HG02938 (cell line): ENCODE measurements around the gene SHF.
"Not testable (repeated sequence)": the region's sequence is repeated elsewhere in the genome, so short reads cannot be mapped to it uniquely, and the experiment has no call there.

Experiments used
- ATAC-seq: cut with Tn5 transposase; IDR thresholded peaks from one replicate; pipeline ENCODE4 v1.9.1; 2021; ENCODE audit warnings: mild to moderate bottlenecking, moderate library complexity; ENCODE audit not compliant: unreplicated experiment

Gene SHF, protein sequence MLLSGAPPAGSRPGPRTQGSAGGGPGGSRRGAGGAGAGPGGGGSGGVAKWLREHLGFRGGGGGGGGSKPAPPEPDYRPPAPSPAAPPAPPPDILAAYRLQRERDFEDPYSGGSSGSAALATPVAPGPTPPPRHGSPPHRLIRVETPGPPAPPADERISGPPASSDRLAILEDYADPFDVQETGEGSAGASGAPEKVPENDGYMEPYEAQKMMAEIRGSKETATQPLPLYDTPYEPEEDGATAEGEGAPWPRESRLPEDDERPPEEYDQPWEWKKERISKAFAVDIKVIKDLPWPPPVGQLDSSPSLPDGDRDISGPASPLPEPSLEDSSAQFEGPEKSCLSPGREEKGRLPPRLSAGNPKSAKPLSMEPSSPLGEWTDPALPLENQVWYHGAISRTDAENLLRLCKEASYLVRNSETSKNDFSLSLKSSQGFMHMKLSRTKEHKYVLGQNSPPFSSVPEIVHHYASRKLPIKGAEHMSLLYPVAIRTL

DNA sequence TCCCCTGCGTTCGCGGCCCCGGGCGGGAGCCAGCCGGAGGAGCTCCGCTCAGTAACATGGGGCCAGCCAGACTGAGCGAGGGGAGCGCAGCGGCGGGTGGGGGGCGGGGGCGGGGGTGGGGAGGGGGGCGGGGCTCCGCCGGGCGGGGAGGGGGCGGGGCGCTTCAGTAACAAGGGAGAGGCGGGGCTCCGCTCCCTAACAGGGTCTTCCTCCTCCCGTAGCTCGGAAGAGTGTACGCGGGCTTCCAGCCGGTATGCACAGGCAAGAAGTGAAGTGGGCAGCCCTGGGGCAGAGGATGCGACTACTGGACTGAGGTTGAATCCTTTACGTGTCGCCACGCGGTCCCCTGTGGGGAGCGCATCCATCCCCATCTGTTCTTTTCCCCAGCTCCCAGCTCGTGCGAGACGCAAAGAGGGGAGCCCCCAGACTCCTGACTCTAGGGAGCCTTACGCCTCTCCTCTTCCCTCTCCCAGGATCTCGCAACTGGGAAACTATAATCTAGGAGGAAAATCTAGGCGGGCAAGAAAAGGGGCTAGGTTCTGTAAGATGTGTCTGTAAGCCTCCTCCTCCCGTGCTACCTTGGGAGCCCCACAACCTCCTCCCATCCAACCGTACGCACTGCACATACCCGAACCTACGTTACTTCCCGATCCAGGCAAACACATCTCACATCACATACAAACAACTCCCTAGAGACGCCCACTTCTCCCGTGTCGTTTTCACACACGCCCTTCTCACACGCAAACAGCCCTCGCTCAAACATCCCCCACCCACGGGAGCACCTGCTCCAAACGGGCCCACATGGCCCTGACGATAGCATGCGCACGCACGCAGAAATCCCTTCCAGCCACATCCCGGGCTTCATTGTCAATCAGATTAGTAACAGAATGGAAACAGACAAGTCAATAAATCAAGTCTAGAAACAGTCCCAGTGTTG lies at the start of gene SHF:
SHF (minus strand) TSS at position 73 of the 937 bp plus-strand sequence; CDS start at position 58, 15 bp downstream.
- ATAC-seq, result no peak

DNA sequence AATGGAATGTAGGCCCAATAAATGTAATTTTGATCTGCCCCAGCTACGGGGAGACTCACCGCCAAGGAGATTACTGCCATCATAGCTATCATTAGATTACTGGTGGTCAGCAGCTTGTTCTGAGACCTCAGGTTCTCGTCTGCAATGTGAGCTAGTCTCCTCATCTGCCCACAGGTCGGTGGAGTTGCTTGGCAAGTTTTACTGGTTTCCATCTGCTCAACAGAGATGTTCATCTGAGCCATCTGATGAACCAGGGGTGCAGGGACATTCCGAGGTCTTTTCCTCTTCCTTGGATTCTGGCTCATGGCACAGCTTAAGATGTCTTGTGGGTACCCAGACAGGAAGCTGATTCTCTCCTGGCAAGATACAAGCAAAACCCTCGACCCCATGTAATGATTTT lies 49.0 kb upstream of the SHF start:
- not testable (repeated sequence) for ATAC-seq

DNA sequence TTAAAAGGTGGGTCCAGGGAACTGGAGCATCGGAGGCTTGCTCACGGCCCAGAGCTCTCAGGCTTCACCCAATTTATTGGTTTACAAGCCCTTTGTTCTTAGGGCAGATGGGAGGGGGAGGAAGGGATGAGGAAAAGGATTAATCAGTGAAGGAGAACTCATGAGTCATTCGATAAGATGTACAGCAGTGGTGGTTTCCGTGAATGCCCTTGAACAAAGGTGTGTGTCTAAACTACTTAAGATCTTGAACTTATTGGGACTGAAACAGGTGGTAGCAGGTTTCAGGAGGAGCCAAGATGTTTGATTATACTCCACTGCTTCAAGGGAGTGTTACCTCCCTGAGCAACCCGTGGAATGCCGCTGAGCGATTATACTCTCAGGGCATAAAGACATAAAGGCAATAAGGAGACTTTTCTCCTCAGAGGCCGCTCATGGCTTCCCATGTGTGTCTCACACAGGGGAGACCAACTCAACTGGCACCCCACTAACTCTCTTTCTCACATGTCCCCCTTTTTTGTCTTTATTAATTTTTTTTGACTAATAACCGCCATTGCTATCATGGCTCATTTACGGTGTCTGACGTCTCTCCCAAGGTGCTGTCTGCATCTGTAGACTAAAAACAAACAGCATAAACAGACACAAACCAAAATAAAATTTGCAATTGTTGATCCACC lies 46.9 kb upstream of the SHF start:
- no peak for ATAC-seq

DNA sequence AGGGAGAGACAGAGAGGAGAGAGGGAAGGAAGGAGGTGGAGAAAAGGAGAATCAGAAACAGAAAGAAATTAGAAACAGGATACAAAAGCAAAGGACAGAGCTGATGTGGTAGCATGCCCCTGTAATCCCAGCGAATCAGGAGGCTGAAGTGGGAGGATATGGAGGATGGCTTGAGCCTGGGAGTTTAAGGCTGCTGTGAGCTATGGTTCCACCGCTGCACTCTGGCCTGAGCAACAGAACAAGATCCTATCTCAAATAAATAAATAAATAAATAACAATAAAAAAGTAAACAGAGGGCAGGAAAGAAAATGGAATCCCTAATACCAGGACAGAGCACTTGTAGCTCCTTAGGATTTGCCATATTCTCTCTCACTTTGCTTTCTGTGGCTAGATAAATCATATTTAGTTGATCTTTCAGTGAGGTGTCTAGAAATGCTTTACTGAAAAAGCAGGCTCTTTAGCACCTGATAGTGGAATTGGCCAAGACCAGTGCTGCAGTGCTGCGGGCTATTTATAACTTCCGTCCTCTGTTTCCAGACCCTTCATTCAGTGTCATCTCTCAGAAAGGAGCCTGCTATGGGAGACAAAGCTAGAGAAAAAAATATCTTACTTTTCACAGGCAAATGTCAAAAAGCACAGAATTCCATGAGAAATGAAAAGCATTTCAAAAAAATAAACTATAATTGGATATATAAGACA lies 44.2 kb upstream of the SHF start:
- no peak for ATAC-seq

DNA sequence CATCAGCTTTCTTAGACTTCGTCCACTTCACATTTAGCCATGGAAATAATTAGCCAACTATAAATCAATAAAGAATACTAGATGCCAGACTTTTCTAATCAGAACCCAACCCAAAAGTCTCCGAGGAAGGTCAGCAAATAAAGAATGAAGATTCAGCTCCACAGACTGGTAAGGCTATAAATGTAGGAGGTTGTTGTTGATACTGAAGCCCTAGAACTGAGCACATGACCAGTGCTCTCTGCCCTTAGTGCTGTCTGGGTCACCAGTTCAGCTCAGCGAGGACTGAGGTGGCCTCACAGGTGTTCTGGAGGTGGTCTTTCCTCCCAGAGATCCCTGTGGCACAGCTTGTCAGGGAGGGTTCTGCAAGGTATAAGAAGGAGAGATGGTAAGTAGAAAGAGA lies 43.4 kb upstream of the SHF start:
- no peak for ATAC-seq

DNA sequence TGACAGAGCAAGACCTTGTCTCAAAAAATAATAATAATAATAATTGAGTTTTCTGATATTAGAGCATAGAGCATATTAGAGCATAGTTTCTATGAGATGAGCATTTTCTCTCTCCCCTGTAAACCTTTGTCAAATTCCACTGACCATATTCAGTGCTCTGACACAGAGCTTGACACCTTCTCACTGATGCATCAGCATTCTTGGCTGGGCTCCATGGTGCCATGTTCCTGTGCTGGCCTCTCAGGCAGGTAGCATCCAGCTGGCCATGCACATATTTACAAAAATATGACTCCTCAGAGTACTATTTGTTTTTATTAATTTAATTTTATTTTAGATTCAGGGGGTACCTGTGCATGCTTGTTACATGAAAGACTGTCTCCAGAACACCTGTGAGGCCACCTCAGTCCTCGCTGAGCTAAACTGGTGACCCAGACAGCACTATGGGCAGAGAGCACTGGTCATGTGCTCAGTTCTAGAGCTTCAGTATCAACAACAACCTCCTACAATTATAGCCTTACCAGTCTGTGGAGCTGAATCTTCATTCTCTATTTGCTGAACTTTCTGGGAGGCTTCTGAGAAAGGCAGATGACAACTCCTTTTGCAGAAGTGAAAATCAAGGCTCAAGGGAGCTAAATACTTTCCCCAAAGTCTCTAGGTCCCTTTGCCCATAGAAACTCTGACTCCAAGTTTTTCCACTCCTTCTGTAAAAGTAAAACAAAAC lies 42.6 kb upstream of the SHF start:
- ATAC-seq, result no peak

DNA sequence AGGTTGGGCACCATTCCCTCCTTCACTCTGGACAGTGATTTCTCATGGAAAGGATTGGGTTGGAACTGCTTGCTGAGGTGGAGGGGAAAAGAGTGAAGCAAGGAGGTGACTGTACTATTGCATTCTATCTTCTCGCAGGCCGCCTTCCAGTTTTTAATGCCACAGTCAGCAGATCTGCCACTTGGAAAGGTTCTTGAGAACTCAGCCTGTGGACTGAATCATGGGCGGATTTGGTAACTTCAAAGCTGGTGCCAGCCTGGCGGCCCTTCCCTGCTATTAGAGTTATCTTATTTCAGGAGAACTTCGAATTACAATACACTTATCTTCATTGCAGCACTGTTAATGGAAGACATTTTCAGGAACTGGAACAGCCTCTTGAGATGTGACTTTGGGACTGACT lies 41.2 kb upstream of the SHF start:
- no peak for ATAC-seq

DNA sequence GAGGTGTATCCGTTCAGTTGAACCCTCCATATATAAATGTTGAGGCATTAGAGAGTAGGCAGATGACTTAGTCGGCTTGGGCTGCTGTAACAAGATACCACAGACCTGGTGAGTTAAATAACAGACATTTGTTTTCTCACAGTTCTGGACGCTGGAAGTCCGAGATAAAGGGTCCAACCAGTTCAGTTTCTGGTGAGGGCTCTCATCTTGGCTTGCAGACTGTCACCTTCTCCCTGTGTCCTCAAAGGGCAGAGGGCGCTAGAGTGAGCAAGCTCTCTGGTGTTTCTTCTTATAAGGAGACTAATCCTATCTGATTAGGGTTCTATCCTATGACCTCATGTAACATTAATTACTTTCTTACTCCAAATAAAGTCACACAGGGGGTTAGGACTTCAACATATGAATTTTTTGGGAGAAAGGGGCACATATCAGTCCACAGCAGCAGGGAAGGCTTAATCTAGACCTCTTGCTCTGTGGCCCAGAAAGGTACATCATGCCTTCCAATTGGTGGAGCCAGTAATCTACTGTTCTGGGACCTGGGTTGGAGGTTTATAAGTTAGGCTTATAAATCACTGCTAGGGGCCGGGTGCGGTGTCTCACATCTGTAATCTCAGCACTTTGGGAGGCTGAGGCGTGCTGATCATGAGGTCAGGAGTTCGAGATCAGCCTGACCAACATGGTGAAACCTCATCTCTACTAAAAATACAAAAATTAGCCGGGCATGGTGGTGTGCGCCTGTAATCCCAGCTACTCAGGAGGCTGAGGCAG lies 37.9 kb upstream of the SHF start:
- no peak for ATAC-seq

DNA sequence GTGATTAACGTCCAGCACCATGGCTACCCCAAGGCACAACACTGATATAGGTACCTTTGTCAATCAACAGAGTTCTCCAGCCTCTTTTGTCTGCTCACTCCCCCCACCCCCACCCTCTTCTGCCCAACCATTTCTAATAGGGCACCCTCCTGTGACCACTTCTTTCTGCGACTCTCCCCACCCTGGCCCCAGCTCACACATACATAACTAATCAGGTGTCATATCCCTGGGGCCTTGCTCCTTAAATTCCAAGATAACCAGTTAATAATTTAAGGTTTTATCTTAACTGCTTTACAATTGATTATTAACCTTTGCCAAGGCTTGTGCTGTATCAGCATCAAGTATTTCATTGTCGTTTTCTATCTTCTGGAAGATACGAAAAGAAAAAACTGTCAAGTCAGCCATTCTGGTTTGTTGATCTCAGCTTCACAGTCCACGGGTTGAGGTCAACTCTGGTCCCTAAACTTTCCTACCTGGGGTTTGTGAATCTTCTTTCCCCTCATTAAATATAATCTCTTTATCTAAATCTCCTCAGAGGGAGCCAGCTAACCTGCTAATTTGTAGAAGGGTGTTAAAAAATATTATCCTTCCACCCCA lies 37.0 kb upstream of the SHF start:
- no peak for ATAC-seq

DNA sequence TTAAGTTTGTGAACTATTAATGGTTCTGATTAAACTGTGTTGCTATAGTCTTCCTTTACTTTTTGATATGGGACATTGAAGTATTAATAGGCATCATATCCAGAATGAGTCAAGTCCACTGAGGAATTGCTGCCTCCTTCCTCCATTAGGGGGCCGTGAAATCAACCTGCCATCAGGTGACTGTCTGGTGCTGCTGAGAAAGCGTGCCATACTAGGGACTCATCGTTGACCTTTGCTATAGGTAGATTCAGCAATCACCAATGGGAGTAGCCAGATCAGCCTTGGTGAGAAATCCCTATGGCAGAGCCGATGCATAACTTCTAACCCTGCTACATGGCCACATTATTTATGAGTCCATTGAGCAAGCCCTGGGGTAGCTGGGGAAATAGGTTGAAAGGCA lies 34.2 kb upstream of the SHF start:
- ATAC-seq, result no peak

DNA sequence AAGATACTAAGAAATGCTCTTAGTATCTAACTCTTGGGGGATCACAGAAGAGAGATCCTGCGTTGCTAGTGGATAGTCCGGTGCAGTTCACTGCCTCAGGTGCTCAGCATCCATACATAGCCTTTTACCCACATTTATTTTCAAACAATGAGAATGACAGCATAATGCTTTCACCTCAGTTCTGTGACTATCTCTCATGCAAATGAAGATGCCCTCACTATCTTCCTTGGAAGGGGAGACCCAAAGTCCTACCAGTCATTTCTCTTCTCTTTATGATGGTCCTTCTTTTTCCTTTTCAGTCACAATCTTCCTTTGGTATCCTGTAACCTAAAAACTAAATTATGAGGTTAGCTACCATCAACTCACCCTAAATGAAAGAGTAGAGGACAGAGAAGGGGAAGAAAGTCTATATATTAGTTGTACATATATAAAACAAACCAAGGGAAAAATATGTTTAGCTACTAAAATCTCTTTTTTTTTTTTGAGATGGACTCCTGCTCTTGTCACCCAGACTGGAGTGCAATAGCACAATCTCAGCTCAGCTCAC lies 33.4 kb upstream of the SHF start:
- no peak for ATAC-seq

DNA sequence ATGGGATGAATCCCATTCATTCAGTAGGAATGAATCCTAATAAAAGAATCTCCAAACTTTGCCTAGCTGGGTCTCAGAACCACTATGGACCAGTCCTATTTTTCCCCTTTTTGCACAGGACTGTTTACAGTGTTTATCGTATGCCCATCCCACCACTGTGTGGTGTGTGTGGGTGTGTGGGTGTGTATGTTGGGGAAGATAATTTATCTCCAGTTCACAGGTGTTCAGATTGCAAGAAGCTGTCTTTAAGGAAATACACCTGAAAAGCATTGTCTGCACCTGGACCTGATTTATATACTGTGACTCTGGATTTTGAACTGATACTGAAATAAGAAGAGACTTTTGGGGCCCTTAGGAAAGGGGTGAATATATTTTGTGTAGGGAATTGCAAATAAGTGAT lies 24.7 kb upstream of the SHF start:
- no peak for ATAC-seq

DNA sequence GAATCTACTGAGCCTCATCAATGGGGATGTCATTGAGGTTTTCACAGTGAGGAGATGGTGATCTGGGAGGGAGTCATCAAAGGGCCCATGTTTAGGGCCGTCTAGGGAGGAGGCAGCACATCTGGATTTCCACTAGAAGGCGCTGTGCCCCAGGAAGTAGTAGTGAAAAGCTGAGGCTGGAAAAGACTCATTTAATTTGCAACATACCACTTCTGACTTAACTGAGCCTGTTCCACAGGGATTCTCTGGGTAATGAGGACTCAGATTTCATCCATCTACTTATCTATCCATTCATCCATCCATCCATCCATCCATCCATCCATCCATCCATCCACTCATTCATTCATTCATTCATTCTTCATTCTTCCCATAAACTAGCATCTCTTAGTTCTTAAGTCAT lies 17.4 kb upstream of the SHF start:
- no peak for ATAC-seq

DNA sequence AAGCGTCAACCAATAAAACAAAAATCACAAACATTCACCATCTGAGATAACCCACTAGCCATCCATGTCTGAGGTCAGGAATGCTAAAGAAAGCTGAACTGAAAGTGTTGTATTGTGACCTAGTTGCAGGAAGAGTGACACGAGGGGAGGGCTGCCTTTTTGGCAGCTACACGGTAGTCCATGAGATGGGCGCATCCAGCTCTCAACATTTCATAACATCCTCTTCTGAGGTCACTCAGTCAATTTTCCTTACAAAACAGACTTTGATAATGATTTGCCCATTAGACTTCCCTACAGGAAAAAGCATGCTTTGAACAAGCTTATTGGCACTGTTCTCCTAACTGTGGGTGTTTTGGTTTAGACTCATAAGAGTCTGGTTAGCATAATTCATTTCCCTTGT lies 15.4 kb upstream of the SHF start:
- ATAC-seq, result no peak

DNA sequence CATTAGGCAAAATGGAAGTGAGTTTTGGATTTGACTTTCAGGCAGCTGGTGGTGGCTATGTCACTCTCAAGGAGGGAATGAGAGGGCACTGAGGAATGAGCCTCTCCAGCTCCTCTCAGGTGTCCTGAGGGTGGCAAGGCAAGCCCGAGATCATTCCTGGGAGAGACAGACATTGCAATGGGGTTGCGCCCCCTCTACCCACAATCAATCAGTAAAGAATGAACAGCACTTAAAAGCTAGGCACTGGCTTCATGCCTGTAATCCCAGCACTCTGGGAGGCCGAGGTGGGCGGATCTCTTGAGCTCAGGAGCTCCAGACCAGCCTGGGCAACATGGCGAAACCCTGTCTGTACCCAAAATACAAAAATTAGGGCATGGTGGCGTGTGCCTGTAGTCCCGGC lies 14.1 kb upstream of the SHF start:
- ATAC-seq, result no peak

DNA sequence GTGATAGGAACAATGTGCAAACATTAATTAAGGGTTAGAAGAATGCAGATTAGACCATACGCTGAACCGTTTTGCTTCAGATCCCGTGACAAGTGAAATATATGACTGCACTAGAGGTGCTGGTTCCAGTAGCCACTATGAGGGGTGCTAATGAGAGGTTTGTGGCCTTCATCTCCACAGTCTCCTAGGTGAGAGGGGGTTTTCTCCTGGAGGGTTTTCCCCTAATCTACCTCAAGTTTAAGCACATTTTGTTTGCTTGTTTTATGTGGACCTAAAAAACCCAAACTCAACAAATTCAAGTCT lies 13.7 kb upstream of the SHF start:
- no peak for ATAC-seq

DNA sequence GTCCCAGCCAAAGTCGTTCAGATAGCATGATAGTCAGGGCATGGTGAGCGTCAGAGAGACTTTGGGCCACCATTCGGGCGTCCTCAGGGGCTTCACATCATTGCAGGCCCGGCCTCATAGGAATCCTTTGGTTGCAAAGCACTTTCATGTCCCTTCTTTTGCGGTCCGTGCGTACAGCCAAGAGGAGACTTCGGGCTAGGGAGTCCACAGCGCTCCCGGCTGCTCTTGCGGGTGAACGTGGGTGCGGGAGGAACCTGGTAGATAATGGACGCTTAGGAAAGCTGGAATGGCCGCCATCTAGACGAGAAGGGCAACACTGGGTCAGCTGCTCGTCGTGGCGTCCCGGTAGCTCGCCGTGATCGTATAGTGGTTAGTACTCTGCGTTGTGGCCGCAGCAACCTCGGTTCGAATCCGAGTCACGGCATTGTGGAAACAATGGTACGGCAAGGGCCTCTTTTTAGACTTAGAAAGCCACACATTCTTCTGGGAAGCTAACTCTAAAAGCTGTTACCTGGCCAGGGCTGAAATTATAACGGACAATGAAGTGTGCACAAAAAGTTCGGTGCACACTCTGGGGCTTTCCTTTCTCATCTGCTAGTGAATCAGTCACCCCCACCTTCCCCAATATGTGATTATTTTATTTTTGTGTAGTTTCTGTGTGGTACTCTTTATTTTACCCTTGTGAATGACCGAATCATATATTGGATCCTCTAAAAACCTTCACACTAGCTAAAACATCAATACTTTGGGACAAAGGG lies 13.2 kb upstream of the SHF start:
- ATAC-seq, result peak; percentile 3
